Measurements from ENCODE around the gene CDK6.

- TF ChIP-seq CTCF (conservative IDR thresholded peaks at IDR 0.05 in 1 of 2, IDR thresholded peaks at IDR 0.05 in 1 of 2; ENCODE audit: extremely low read depth in 1 of 2, insufficient read depth in 1 of 2, low read depth in 1 of 2, low read length in 2 of 2), result no peak
- no peak for TF ChIP-seq EZH2 (IDR thresholded peaks at IDR 0.05; ENCODE audit: borderline replicate concordance, low read length)
Observed at GRCh38 chr7:92720604-92721350, 115.6 kb downstream of the CDK6 start.

All from mammary epithelial cell (primary cell).